Daoy (cell line): Measurements from ENCODE around the gene STK35. TPM values are rescaled to one million over a fixed set of nuclear protein-coding genes. Genes with fewer than 3 reads are reported as not detected.

Experiments
- DNase-seq: peaks from one replicate; pipeline ENCODE4 v3.0.0-alpha.2; 2015; ENCODE audit warnings: low read depth
- total RNA-seq: library from RNA; depleted of rRNA; stranded (reverse); fragments of >200 nt; shearing (Covaris generic); gene quantifications from 2 replicates; pipeline ENCODE4 v1.2.3, GENCODE V29; 2014

Gene STK35
- total RNA-seq, 1 experiment from 2014 or later: 10.8 TPM

- no peak for DNase-seq
Observed at GRCh38 chr20:2104236-2104635, 2.6 kb downstream of the STK35 start.

- DNase-seq: no peak
Observed at GRCh38 chr20:2108498-2108897, 6.9 kb downstream of the STK35 start.

GRCh38 chr20:2108987-2109386 is 7.4 kb downstream of the STK35 start:
- peak; percentile 66 for DNase-seq

- no peak for DNase-seq
Observed at GRCh38 chr20:2109425-2110210, 8.0 kb downstream of the STK35 start.

- no peak for DNase-seq
Observed at GRCh38 chr20:2112910-2113309, 11.3 kb downstream of the STK35 start.

- no peak for DNase-seq
Observed at GRCh38 chr20:2114127-2114959, 12.7 kb downstream of the STK35 start.

GRCh38 chr20:2114990-2115681 is 13.5 kb downstream of the STK35 start:
- no peak for DNase-seq

- DNase-seq: no peak
Observed at GRCh38 chr20:2116170-2116940, 14.7 kb downstream of the STK35 start.

GRCh38 chr20:2118783-2119182 is 17.2 kb downstream of the STK35 start:
- no peak for DNase-seq

GRCh38 chr20:2122936-2123335 is 21.3 kb downstream of the STK35 start:
- no peak for DNase-seq

GRCh38 chr20:2123720-2124119 is 22.1 kb downstream of the STK35 start:
- DNase-seq: no peak

- DNase-seq: no peak
Observed at GRCh38 chr20:2124564-2125213, 23.1 kb downstream of the STK35 start.

GRCh38 chr20:2125474-2126112 is 24.0 kb downstream of the STK35 start:
- DNase-seq: no peak

GRCh38 chr20:2127238-2127637 is 25.6 kb downstream of the STK35 start:
- no peak for DNase-seq

- no peak for DNase-seq
Observed at GRCh38 chr20:2128542-2128941, 26.9 kb downstream of the STK35 start.

- no peak for DNase-seq
Observed at GRCh38 chr20:2130062-2130591, 28.5 kb downstream of the STK35 start.

- DNase-seq: no peak
Observed at GRCh38 chr20:2130683-2131082, 29.1 kb downstream of the STK35 start.

- DNase-seq: peak; percentile 57
Observed at GRCh38 chr20:2131366-2131765, 29.7 kb downstream of the STK35 start.

GRCh38 chr20:2132461-2132901 is 30.9 kb downstream of the STK35 start:
- no peak for DNase-seq
